ENCODE measurements around the gene NOTCH4.

DNA sequence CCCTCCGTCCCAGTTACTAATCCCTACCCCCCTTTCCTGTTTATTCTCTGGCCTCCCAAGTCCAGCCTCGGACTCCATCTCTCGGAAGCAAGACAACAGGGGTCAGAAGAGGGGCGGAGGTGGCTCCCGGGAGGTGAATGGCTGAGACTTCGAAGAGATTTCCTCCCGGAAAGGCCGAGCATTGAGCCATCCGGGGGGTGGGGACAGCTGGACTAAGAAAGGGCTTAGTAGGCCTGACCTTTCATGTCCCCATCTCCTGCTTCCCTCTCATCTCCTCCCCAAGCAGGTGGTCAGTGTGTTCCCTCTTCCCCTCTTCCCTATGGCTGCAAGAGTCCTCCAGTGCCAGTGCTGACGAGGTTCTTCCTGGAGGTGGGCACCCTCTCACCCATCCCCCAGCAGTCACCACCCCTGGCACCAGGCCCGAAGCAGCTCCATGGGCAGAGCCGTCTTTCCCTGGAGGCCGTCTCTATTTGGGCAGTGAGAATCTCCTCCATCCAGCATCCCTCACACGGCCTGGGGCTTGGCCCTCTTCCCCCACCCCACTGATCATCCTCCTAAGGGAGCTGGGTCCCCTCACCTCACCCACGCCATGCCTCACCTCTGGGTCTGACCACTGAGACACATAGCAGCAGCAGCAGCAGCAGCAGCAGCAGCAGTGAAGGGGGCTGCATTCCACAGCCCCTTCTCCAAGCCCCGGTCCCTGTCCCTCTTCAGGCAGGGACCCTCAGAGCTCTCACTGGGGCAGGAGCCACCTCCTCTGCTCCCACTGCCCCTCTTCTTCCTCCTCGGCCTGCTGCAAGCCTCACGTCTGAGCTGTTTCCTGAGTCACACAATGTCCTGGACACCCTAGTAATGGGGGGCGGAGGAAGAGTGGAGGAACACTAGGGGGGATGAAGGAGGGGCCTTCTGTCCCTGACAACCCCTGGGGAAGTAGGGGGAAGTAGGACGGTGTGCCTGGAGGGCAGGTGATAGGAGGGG, at the start of gene NOTCH4:
- TF ChIP-seq RFX5 (IDR thresholded peaks at IDR 0.05; ENCODE audit: low read depth, low read length), result no peak
- TF ChIP-seq, protein P1, sequence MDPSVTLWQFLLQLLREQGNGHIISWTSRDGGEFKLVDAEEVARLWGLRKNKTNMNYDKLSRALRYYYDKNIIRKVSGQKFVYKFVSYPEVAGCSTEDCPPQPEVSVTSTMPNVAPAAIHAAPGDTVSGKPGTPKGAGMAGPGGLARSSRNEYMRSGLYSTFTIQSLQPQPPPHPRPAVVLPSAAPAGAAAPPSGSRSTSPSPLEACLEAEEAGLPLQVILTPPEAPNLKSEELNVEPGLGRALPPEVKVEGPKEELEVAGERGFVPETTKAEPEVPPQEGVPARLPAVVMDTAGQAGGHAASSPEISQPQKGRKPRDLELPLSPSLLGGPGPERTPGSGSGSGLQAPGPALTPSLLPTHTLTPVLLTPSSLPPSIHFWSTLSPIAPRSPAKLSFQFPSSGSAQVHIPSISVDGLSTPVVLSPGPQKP (IDR thresholded peaks at IDR 0.05; ENCODE audit: borderline replicate concordance, low read depth, low read length), result no peak
- TF ChIP-seq, protein P2, sequence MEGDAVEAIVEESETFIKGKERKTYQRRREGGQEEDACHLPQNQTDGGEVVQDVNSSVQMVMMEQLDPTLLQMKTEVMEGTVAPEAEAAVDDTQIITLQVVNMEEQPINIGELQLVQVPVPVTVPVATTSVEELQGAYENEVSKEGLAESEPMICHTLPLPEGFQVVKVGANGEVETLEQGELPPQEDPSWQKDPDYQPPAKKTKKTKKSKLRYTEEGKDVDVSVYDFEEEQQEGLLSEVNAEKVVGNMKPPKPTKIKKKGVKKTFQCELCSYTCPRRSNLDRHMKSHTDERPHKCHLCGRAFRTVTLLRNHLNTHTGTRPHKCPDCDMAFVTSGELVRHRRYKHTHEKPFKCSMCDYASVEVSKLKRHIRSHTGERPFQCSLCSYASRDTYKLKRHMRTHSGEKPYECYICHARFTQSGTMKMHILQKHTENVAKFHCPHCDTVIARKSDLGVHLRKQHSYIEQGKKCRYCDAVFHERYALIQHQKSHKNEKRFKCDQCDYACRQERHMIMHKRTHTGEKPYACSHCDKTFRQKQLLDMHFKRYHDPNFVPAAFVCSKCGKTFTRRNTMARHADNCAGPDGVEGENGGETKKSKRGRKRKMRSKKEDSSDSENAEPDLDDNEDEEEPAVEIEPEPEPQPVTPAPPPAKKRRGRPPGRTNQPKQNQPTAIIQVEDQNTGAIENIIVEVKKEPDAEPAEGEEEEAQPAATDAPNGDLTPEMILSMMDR (conservative IDR thresholded peaks at IDR 0.05; ENCODE audit: low read depth, low read length), result no peak
- TF ChIP-seq MAZ (IDR thresholded peaks at IDR 0.05; ENCODE audit: borderline replicate concordance, low read depth, low read length), result no peak
- no peak for TF ChIP-seq FOS (IDR thresholded peaks at IDR 0.05; ENCODE audit: low read depth, low read length)
- TF ChIP-seq MAFK (IDR thresholded peaks at IDR 0.05; ENCODE audit: low read depth, low read length), result no peak
- TF ChIP-seq SMC3 (IDR thresholded peaks at IDR 0.05; ENCODE audit: low read depth, low read length), result no peak
- TF ChIP-seq POLR2A (IDR thresholded peaks at IDR 0.05; ENCODE audit: low read depth, low read length), result no peak
- no peak for TF ChIP-seq RCOR1 (IDR thresholded peaks at IDR 0.05; ENCODE audit: insufficient replicate concordance, low read length)
- TF ChIP-seq RAD21 (IDR thresholded peaks at IDR 0.05; ENCODE audit: low read length), result no peak
- no peak for TF ChIP-seq CEBPB (IDR thresholded peaks at IDR 0.05; ENCODE audit: low read depth, low read length)
- TF ChIP-seq BHLHE40 (IDR thresholded peaks at IDR 0.05; ENCODE audit: low read depth, low read length), result no peak
- TF ChIP-seq, protein P3, sequence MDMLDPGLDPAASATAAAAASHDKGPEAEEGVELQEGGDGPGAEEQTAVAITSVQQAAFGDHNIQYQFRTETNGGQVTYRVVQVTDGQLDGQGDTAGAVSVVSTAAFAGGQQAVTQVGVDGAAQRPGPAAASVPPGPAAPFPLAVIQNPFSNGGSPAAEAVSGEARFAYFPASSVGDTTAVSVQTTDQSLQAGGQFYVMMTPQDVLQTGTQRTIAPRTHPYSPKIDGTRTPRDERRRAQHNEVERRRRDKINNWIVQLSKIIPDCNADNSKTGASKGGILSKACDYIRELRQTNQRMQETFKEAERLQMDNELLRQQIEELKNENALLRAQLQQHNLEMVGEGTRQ (IDR thresholded peaks at IDR 0.05; ENCODE audit: low read depth, low read length), result no peak
- no peak for TF ChIP-seq CHD1 (IDR thresholded peaks at IDR 0.05; ENCODE audit: low read depth, low read length)
